Hepatic stellate cell (primary cell): Measurements from ENCODE around the gene OR2T6.
"Not testable (repeated sequence)": the region's sequence is repeated elsewhere in the genome, so short reads cannot be mapped to it uniquely, and the experiment has no call there.

Experiments used
- DNase-seq: peaks from one replicate; pipeline ENCODE4 v3.0.0; 2011; ENCODE audit warnings: low spot score

The OR2T6 gene, protein sequence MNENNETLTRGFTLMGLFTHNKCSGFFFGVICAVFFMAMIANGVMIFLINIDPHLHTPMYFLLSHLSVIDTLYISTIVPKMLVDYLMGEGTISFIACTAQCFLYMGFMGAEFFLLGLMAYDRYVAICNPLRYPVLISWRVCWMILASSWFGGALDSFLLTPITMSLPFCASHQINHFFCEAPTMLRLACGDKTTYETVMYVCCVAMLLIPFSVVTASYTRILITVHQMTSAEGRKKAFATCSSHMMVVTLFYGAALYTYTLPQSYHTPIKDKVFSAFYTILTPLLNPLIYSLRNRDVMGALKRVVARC

DNA sequence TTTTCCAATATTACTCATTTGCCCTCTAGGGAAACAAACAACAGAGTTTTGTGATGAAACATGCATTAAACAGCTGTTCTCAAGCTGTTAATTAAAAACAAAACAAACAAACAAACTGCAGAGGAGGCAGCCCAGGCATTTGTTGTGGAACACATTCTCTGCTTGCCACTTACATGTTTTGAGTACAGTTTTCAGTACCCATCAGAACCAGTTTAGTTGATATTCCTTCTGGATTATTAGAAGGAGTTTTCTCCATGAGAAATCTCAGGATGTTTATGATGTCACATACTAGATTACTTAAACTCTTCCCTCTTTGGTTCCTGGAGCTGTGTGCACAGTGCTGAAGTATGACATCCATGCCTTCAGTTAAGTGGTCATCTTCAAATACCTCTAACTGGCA is at the start of gene OR2T6:
Gene OR2T6, plus strand, starts transcription at position 301 of the 400 bp plus-strand sequence. CDS start 11,863 bp downstream, outside the sequence.
- DNase-seq, result no peak

DNA sequence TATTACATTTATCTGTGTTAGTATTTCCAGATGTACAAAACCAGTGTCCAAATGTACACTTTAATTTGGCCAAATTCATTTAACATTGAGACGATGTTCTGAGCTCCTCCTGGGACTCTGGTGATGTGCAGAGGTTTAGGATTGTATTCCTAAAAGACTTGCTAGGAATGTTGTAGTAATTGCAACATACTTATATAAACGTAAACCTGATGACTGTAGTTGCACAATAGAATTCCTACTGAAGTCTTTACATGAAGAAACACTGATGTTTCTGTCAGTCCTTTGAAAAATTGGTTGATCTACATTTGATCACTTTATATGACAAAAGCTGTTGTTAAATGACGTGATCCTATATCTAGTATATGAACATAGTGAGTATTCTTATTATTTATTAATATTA is 32.1 kb upstream of the OR2T6 start:
- no peak for DNase-seq

DNA sequence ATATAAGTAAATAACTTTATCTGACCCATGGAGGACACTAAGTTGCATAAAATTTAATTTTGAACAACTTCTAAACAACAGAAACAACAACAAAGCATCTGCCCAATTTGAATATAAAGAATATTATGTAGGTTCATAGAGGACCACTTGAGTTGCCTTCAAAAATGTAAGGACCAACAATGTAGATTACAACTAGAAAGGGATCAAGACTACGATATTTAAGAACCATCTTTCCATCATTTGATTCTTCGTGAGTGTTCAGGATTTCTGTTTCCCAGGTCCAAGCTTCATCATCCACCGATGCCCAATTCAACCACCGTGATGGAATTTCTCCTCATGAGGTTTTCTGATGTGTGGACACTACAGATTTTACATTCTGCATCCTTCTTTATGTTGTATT is 27.1 kb upstream of the OR2T6 start, which contains the start of gene OR14C36:
Gene OR14C36, plus strand, starts transcription at position 301 of the 400 bp plus-strand sequence. Its CDS starts 0 bp downstream, at position 301.
- no peak for DNase-seq

DNA sequence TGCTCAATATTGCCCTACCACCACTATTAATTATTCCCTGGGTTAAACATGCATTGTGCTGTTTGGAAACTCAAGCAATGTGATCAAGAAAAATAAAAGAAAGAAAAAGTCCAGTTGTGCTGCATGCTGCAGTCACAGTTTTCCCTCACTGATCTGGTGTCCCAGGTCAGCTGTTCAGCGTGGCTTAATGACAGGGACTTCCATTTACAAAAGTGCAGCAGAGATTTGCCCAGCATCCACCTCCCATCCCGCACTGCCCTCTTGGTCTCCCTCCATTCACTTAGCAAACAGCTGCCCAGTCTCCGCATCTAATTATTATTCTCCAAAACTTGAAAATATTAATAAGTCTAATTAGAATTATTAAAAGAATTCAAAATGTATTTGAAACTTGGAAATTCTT is 16.1 kb upstream of the OR2T6 start:
- no peak for DNase-seq

DNA sequence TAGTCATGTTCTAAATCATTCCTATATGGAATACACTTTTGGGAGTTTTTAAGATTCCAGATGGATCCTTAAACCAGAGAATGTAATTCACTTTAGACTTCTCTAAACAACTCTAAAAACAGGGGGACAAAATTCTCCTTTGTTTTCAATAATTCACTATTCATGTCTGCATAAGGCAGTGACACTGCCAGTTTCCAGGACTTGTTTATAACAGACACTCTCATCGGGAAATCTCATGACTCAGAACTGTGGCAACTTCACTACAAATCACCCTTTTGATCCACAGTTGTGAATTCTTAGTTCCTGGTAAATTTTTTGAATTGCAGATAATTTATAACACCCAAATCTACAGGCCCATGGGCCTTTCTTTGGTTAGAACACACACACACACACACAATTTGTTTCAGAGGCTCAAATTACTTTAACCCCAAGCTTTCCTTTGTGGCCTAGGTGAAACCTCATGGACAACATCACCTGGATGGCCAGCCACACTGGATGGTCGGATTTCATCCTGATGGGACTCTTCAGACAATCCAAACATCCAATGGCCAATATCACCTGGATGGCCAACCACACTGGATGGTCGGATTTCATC is 14.3 kb upstream of the OR2T6 start, which contains the start of gene OR2T4:
Gene OR2T4, plus strand, starts transcription at position 545 of the 595 bp plus-strand sequence. Its CDS starts 0 bp downstream, at position 545.
- DNase-seq, result no peak

DNA sequence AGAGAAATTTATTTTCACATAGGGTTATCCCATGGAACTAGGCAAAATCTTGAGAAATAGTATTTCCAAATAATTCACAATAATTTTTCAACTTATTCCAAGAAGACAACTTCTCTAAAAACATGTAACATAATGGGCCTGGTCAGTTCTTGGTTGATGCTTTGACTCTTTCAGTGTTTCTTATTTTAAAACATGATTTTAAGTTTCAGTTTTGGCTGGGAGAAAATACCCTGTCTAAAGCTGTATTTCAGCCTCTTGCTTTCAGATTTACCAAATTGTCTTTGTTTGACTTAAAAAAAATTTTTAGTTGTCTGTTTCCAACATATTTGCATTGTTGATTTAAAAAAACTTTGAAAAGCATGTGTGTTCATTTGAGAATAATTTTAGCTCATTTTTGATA is 8.9 kb upstream of the OR2T6 start:
- DNase-seq, result no peak

DNA sequence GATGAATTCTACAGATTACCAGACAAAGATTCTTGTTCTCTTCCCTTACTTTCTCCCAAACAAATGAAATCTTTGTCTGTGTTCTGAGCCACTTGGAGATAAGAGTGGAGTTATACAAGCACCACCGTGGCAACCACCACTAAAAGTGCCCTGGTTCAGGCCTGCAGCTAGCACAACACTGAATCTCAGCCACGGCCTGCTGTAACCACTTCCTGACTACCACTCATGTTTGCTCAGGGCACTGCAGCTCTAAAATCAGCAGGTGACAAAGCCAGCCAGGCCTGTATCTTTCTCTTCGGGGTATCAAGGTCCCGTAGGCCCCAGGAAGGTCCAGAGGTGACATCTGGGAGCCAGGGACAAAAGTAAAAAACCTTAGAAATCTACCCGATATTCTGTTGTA is 3.2 kb upstream of the OR2T6 start:
- DNase-seq, result no peak

DNA sequence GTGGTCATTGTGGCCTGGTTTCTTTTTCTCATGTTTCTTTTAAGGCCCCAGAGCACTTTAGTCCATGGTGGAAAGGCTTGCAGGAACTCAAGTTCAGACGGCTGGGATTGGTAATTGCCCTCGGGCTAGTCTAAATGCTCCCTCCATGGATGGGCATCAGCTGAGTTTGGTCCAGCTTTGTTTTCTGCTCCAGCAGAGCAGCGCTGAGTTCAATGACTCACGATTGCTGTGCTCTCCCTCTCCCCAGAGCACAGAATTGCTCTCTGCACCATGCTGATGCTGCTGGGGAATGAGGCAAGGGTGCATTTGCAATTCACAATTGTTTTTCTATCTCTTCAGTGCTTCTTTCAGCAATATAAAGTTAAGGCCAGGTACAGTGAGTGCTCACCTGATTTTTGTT is 1.8 kb upstream of the OR2T6 start:
- no peak for DNase-seq

DNA sequence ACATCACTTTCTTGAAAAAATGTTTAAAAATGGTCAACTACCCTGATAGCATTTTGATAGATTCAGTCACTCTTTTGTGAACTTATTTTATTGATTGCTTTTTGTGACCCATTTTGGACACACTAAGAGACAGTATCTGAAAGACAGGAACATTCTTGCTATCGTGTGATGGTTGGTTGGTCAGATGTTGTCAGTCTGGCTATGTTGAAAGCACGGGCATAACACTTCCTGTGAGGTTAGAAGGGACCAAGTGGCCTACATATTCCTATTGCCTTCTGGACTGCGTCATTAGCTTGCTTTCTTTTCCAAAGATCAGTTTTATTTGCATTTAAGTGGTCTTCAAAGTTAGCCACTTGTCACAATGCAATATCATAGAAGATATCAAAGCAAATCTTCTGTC is 1.4 kb downstream of the OR2T6 start:
- DNase-seq, result no peak

DNA sequence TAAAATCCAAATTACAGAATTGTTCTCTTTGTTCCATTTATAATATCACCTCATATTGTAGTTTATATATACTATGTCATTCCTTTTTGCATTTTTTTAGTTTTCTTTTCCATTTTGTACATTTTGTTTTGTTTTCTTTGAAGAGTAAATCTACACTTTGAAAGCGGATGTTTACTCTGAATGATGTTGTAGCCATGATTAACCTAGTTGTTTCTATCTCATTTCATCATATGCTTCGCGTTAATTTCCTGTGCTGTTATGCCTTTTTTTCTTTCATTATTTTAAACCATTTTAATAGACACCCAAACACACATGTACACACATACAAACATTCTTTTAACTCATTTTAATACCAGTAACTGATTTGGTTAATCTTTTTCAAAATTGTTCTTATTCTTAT is 5.3 kb downstream of the OR2T6 start:
- no peak for DNase-seq

DNA sequence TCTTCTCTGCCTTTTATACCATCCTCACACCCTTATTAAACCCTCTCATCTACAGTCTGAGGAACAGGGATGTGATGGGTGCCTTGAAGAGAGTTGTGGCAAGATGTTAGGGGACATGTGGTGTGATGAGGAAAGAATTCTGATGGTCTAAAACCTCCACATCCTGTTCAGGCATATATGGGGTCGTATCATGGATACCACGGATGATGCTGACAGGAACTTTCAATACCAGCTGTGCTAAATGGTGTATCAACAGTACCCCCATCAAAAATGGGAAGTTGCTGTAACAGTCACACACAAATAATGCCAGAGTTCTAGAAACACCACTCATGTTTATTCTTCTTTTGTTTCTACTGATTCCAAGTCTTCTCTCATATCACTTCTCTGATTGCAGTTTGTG is 12.9 kb downstream of the OR2T6 start:
- no peak for DNase-seq

DNA sequence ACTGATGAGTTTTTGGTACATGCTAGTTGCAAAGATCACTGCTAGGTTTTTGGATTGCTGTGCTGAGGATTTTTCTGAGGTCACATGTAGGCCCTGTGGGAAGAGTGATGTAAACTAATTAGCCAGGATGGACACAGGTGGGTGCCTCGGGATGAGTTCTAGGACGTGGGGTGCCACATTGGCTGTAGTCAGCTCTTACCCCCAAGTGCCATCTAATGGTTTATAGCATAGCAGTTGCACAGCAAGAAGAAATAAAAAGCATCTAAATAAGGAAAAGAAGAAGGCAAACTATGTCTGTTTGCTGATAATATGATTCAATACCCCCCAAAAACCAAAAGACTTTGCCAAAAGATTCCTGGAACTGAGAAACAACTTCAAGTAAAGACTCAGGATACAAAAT is 17.5 kb downstream of the OR2T6 start:
- DNase-seq, result no peak

DNA sequence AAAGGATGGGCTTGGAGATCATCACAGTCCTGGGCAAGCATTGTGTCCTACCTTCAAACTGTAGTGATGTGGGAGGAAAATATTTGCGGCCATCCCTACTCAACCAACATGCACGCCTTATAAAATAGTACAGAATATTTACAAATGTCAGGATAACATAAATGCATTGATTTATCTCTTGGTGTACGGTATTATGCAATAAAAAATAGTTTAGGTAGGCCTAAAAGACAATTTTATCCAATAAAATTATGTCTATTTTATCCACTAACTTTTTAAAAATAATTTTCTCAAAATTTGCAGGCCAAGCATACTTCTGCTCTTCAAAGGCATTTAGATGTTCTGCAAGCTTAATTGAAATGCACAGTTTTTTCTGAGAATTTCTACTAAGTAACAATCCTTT is 27.2 kb downstream of the OR2T6 start, which contains the start of gene OR2T1:
Gene OR2T1, plus strand, starts transcription at position 301 of the 400 bp plus-strand sequence. CDS start 3,100 bp downstream, outside the sequence.
- no peak for DNase-seq

DNA sequence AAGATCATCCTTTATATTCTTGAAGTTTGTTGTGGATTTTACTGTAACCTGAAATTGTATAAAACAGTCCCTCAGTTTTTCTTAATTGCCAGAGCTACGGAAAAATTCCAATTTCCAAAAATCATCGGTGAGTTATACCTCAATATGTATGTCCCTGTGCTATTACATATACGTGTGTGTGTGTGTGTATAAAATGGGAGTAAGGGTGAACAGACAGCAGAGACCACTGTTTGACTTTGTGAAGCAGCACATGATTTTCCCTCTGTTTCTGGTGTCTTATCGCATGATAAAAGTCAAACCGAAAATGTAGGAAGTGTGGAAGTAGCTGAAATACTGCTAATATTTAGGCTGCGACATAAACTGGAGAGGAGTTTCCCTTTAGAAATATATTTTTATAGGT is 28.5 kb downstream of the OR2T6 start:
- no peak for DNase-seq

DNA sequence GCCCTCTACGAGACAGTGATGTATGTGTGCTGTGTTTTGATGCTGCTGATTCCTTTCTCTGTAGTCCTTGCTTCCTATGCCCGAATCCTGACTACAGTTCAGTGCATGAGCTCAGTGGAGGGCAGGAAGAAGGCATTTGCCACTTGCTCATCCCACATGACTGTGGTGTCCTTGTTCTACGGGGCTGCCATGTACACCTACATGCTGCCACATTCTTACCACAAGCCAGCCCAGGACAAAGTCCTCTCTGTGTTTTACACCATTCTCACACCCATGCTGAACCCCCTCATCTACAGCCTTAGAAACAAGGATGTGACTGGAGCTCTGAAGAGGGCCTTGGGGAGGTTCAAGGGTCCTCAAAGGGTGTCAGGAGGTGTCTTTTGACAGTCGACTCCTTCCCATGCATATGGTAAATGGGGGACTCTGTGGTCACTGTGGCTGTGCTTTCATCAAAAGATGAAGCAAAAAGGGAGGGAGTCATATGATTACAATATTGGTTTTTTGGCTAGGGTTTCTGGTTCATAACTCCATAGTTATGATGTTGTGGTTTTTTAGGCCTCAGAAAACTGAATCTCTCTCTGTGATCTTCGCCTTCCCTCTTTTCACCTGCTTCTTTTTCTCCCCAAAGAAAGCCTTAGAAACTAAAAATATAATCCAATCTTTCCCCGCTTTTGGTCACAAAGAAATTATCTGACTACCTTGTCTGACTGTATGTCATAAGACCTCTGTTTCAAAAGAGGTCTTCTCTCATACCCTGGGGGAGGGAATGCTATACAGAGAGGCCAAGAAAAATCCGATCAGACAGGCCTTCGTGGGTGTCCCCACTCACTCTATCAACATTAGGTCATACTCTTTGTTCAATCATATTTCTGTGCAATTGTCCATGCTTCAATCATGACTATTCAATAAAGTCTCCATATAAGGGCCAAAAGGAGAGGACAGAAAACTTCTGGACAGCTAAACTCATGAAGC is 31.5 kb downstream of the OR2T6 start:
- no peak for DNase-seq

DNA sequence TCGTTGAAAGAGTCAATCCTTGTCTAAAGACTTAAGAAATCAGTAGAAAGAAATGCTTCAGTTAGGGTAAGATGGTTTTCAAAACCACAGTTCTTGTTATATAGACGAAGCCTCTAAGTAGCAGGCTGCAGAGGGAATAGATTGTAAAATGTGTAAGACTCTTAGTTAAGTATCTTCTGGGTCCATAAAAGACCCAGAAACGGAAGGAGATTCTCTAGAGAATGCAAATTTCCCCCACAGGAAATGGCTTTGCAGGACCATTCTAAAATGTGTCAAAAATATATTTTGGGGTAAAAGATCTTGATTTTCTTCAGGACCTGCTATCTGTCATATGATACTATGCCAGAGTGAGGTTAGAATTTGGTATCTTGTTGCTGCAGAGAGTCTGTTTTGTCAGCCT is 40.7 kb downstream of the OR2T6 start:
- no peak for DNase-seq

DNA sequence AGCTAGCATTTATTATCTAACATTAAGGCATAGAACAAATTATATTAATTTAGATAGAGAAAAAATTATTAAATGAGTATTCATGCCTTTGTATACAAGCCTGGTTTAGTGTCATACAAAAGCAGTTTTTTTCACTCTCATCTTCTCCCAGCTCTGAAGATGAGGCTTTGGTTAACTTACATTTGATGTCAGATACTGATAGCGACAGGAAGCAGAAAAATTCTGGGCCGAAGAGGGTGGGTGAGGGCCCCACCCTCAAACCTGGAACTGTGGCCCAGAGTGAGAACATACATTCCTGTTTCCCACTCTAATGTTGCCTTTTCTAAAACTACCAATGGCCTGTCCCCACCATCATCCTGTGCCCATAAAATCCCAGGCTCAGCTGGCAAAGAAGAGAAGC is 42.3 kb downstream of the OR2T6 start:
- DNase-seq, result no peak

DNA sequence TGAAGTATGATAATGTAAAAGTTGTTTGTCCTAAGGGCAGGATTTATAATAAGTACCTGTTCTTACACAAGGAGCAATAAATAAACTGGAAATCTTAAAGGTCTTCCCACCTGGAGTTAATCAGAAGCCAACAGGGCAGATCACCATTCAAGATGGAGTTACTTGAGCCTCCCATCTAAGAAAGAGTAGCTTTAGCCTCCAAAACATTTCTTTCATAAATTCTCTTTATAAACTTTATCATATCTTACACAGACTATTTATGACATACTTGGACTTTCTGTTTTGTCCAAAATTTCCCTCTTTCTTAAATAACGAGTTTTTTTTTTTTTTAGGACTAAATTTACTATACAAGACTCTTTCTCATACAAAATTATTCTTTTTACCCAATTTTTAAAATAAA is 45.8 kb downstream of the OR2T6 start:
- no peak for DNase-seq

DNA sequence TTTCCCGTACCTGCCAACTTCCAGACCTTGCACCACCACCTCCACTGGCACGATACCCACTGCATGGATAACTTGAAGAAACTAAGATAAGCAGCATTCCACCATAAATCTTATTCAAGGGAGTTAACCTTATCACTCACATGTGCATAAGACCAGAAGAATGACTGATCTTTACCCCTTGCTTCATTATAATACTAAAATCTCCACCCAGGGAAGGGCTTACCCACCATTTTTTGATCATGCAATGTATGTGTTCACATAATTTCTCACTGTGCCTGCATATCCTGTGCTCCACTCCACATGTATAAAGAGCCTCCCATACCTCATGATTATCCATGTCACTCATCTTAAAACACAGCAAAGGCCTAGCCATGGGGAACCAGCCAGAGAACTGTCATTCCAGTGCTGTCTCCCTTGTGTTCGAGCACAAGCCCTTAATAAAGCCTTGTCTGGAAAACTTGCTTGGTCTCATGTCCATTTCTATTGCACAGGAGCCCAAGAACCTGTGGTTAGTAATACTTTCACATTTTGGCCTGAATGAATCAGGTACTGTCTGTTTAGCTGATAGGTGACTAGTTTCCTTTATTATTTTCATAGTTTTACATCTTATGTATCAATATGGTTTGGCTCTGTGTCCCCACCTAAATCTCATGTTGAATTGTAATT is 52.1 kb downstream of the OR2T6 start:
- not testable (repeated sequence) for DNase-seq

DNA sequence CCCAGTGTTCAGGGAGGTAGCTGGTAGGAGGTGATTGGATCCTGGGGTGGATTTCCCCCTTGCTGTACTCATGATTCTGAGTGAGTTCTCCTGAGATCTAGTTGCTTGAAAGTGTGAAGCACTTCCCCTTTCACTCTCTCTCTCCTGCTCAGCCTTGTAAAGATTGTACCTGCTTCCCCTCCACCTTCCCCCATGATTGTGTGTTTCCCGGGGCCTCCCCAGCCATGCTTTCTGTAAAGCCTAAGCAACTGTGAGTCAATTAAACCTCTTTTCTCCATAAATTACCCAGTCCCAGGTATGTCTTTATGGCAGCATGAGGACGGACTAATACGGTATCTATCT is 52.6 kb downstream of the OR2T6 start:
- not testable (repeated sequence) for DNase-seq

DNA sequence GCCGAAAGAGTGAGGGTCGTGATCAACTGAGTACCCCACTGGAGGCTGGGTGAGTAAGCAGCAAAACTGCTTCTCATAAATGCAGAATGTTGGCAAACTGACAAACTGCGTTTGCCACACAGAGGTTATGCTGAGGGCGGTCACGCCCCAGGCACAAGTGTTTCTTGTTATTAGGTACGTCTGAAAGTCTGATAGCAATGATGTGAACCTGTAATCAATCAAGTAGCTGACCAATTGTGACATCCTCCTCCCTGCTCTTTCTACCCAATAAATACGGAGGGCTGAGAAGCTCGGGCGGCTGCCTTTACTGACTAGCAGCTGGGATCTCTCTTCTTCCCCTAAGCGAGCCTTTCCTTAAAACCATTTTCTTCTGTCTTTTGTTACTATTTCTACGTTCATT is 56.1 kb downstream of the OR2T6 start:
- DNase-seq, result not testable (repeated sequence)

DNA sequence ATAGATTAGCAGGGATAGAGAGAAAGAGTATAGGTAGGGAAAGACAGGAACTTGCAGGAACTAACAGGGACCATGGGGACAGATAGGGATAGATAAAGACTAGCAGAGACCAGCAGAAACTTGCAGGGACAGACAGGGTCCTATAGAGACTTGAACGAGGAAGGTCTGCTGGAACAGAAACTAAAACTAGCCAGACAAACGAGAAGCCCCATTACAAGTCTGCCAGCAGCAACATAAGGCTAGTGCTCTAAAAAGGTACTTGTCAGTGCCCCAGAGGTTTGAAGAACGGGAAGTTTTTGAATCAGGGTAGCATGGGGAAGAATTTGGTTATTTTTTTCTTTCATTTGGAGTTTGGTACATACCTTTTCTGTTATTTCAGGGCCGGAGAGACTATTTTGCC is 56.7 kb downstream of the OR2T6 start:
- not testable (repeated sequence) for DNase-seq
